ENCODE data around the gene PIK3R6. TPM values are rescaled to one million over a fixed set of nuclear protein-coding genes. Genes with fewer than 3 reads are reported as not detected.
A peak's percentile ranks its signal among the peaks of the same experiment; 100 is the strongest.

Gene PIK3R6
- total RNA-seq, 2 donors from 2014 or later = 0.66 TPM; not detected in 1

DNA sequence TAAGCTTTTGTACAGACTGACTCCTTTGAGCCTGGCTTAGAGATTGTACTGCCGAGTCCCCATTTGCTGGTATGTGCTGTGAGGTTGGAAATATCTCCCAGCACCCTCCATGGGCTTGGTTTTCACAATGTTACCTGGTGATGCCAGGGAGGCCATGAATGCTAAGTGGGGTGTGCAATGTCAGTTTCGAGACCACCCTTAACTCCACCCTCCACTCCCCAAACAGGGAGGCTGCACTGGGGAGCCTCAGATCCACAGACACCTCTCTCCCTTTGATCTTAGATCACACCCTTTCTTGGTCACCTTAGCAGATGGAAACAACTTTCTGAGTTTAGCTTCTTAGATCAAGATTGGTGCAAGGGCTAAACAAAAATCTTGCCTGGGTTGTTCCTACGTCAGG, 28.6 kb upstream of the PIK3R6 start:
- intact Hi-C loops (cut with DNase I) = no loop called here
- no peaks in the 10 kb centered on the region for H3K9me3 ChIP-seq
- DNase-seq (no peak), ATAC-seq (no peak)
- WGBS, 2 donors = 63 to 65% methylated on average over 3 of the region's 3 CpGs
- no peak overlapping the region for H3K27ac ChIP-seq
- no peaks in the 10 kb centered on the region for H3K36me3 ChIP-seq (replicated peaks in 1 of 2; ENCODE audit: insufficient read depth in 1 of 2, low read depth in 2 of 2)
- H3K4me1 ChIP-seq = no peaks in the 10 kb centered on the region
- no peak for TF ChIP-seq POLR2A (IDR thresholded peaks at IDR 0.05)
- TF ChIP-seq, protein P1, sequence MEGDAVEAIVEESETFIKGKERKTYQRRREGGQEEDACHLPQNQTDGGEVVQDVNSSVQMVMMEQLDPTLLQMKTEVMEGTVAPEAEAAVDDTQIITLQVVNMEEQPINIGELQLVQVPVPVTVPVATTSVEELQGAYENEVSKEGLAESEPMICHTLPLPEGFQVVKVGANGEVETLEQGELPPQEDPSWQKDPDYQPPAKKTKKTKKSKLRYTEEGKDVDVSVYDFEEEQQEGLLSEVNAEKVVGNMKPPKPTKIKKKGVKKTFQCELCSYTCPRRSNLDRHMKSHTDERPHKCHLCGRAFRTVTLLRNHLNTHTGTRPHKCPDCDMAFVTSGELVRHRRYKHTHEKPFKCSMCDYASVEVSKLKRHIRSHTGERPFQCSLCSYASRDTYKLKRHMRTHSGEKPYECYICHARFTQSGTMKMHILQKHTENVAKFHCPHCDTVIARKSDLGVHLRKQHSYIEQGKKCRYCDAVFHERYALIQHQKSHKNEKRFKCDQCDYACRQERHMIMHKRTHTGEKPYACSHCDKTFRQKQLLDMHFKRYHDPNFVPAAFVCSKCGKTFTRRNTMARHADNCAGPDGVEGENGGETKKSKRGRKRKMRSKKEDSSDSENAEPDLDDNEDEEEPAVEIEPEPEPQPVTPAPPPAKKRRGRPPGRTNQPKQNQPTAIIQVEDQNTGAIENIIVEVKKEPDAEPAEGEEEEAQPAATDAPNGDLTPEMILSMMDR (IDR thresholded peaks at IDR 0.05) = no peak
- H3K27me3 ChIP-seq = no peaks in the 10 kb centered on the region
- H3K4me3 ChIP-seq = no peak overlapping the region

DNA sequence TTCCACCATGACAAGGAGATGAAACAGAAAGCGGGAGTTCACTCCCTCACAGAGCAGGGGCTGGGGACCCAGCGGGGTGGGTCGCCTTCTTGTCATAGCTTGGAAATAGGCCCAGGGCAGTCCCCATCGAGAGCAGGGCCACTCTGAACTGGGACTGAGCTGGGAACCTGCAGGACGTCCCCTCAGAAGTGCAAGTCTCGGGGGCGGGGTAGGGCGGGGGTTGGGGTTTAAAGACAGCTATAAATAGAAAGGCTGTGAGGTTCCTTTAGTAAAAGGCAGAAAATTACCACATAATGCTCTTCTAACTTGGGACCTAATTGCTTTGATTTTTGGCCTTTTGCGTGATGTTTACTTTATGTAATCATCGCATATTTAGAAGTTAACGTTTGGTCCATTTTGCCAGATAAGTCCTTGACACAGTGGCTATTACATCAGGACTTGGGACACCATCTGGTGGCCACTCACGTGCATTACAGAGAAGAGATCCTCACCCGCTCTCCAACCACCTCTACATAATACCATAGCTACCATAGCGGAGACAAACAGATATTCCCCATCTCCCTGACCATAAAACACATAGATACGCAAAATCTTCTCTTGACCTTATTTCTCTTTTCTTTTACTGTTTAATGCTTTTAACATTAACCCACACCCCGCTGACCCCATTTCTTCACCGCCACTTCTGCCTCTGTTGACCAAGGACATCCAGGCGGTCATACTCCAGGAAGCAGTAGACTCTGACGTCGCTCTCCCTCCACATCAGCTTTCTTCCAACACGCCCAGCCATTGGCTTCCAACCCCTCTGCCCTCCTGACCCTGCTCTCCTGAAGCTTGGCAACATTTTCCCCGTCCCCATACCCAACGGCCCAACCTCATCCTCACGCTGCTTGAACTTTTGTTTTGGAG, 27.5 kb upstream of the PIK3R6 start:
- TF ChIP-seq POLR2A (IDR thresholded peaks at IDR 0.05) = no peak
- TF ChIP-seq, protein P1 (IDR thresholded peaks at IDR 0.05) = peak; percentile 44 to 87 (median 77)
- no peaks in the 10 kb centered on the region for H3K9me3 ChIP-seq
- H3K36me3 ChIP-seq (replicated peaks in 1 of 2; ENCODE audit: insufficient read depth in 1 of 2, low read depth in 2 of 2) = no peaks in the 10 kb centered on the region
- H3K27me3 ChIP-seq = no peaks in the 10 kb centered on the region
- no peak overlapping the region for H3K4me3 ChIP-seq
- H3K27ac ChIP-seq = no peak overlapping the region
- H3K4me1 ChIP-seq = no peaks in the 10 kb centered on the region
- ATAC-seq (peak; percentile 87), DNase-seq (peak; percentile 66 to 80 (median 72))
- intact Hi-C loops (cut with DNase I) = no loop called here
- WGBS, 2 donors = 36 to 43% methylated on average over 24 of the region's 24 CpGs

DNA sequence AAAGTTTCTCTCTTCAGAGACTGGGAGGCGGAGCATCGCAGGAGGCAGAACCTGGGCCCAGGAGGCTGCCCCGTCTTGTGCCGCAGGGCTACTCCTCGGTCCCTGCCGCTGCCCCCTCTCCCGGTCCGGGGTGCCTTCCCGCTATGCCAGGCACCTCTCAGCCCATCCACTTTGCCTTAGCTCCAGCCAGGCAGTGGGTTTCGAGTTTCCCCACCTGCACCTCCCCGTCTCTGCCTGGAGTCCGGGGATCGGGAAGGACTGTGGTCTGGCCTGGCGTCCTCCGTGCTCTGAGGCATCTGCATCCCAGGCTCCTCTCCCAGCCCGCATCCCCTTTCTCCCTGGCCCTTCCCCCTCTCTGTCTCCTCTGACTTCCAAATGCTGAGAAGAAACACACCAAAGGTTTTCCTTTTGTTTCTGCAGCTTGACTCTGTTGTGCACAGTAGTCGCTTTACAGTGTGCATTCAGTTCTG, 26.8 kb upstream of the PIK3R6 start:
- intact Hi-C loops (cut with DNase I) = no loop called here
- ATAC-seq (no peak), DNase-seq (no peak)
- Histone ChIP-seq H3K4me1 (no peaks in the 10 kb centered on the region), H3K27ac (no peak overlapping the region), H3K4me3 (no peak overlapping the region), H3K36me3 (replicated peaks in 1 of 2; ENCODE audit: insufficient read depth in 1 of 2, low read depth in 2 of 2) (no peaks in the 10 kb centered on the region), H3K27me3 (no peaks in the 10 kb centered on the region), H3K9me3 (no peaks in the 10 kb centered on the region)
- no peak for TF ChIP-seq POLR2A (IDR thresholded peaks at IDR 0.05)
- TF ChIP-seq, protein P1 (IDR thresholded peaks at IDR 0.05) = no peak
- 52 to 56% methylated on average over 7 to 17 of the region's 17 CpGs for WGBS, 2 donors

DNA sequence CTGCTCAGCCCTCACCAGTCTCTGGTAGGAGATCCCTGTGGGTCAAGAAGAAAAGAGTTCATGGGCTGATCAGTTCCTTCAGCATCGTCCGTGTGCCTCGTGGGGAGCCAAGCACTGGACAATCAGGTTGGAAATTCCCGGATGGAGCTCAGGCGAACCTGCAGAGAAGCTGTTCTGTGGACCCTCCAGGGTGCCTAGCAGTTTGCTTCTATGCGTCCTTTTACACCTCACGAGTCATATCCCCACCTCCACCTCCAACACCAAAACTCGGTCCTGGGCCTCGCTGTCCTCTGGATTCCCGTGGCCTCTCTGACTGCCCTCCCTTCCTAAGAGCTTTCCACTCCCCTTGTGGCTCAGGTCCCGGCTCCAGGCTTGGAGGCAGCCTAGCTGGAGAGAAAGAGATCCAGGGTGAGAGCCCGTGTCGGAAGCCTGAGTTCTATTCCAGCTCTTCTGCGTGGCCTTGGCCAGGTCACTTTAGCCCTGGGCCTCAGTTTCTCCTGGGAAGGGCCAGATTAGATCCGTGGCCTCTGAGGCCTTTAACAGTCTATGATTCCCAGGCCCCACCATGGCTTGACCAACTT, 26.2 kb upstream of the PIK3R6 start:
- ATAC-seq (no peak), DNase-seq (no peak)
- Histone ChIP-seq H3K27me3 (no peaks in the 10 kb centered on the region), H3K4me1 (no peaks in the 10 kb centered on the region), H3K27ac (no peak overlapping the region), H3K36me3 (replicated peaks in 1 of 2; ENCODE audit: insufficient read depth in 1 of 2, low read depth in 2 of 2) (no peaks in the 10 kb centered on the region), H3K4me3 (no peak overlapping the region), H3K9me3 (no peaks in the 10 kb centered on the region)
- WGBS, 2 donors = 82 to 85% methylated on average over 13 to 15 of the region's 15 CpGs
- no peak for TF ChIP-seq POLR2A (IDR thresholded peaks at IDR 0.05)
- TF ChIP-seq, protein P1 (IDR thresholded peaks at IDR 0.05) = no peak
- intact Hi-C loops (cut with DNase I) = no loop called here
